ENCODE measurements around the gene SATB2.

- TF ChIP-seq GATA2 (IDR thresholded peaks at IDR 0.05; ENCODE audit: low read depth, low read length) (no peak), GATA3 (IDR thresholded peaks at IDR 0.05; ENCODE audit: low read depth, low read length) (no peak)
These were observed 13.8 kb upstream of the SATB2 start for GRCh38 chr2:199471443-199472057.

All from SH-SY5Y (cell line).